ENCODE measurements around the gene UGT1A4.

DNA sequence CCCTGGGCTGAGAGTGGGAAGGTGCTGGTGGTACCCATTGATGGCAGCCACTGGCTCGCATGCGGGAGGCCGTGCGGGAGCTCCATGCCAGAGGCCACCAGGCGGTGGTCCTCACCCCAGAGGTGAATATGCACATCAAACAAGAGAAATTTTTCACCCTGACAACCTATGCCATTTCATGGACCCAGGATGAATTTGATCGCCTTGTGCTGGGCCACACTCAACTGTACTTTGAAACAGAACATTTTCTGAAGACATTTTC lies 28.7 kb downstream of the UGT1A4 start:
- TF ChIP-seq, protein P1, sequence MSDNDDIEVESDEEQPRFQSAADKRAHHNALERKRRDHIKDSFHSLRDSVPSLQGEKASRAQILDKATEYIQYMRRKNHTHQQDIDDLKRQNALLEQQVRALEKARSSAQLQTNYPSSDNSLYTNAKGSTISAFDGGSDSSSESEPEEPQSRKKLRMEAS (IDR thresholded peaks at IDR 0.05) = no peak
- TF ChIP-seq NFIC (IDR thresholded peaks at IDR 0.05) = no peak
- TF ChIP-seq, protein P2, sequence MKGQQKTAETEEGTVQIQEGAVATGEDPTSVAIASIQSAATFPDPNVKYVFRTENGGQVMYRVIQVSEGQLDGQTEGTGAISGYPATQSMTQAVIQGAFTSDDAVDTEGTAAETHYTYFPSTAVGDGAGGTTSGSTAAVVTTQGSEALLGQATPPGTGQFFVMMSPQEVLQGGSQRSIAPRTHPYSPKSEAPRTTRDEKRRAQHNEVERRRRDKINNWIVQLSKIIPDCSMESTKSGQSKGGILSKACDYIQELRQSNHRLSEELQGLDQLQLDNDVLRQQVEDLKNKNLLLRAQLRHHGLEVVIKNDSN (IDR thresholded peaks at IDR 0.05) = no peak
- no peak for TF ChIP-seq TAF1 (IDR thresholded peaks at IDR 0.05; ENCODE audit: low read depth)
- no peak for TF ChIP-seq CREB1 (IDR thresholded peaks at IDR 0.05; ENCODE audit: low read depth)
- TF ChIP-seq, protein P3, sequence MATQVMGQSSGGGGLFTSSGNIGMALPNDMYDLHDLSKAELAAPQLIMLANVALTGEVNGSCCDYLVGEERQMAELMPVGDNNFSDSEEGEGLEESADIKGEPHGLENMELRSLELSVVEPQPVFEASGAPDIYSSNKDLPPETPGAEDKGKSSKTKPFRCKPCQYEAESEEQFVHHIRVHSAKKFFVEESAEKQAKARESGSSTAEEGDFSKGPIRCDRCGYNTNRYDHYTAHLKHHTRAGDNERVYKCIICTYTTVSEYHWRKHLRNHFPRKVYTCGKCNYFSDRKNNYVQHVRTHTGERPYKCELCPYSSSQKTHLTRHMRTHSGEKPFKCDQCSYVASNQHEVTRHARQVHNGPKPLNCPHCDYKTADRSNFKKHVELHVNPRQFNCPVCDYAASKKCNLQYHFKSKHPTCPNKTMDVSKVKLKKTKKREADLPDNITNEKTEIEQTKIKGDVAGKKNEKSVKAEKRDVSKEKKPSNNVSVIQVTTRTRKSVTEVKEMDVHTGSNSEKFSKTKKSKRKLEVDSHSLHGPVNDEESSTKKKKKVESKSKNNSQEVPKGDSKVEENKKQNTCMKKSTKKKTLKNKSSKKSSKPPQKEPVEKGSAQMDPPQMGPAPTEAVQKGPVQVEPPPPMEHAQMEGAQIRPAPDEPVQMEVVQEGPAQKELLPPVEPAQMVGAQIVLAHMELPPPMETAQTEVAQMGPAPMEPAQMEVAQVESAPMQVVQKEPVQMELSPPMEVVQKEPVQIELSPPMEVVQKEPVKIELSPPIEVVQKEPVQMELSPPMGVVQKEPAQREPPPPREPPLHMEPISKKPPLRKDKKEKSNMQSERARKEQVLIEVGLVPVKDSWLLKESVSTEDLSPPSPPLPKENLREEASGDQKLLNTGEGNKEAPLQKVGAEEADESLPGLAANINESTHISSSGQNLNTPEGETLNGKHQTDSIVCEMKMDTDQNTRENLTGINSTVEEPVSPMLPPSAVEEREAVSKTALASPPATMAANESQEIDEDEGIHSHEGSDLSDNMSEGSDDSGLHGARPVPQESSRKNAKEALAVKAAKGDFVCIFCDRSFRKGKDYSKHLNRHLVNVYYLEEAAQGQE (IDR thresholded peaks at IDR 0.05; ENCODE audit: low read depth) = no peak
- TF ChIP-seq EGR1 (IDR thresholded peaks at IDR 0.05) = no peak
- no peak for TF ChIP-seq TEAD4 (IDR thresholded peaks at IDR 0.05)
- TF ChIP-seq RAD21 (IDR thresholded peaks at IDR 0.05; ENCODE audit: low read depth) = no peak
- no peak for TF ChIP-seq ZBTB7A (IDR thresholded peaks at IDR 0.05; ENCODE audit: low read depth)
- TF ChIP-seq FOXM1 (IDR thresholded peaks at IDR 0.05; ENCODE audit: borderline replicate concordance, low read depth) = no peak
- no peak for TF ChIP-seq CEBPB (IDR thresholded peaks at IDR 0.05)
- TF ChIP-seq EP300 (IDR thresholded peaks at IDR 0.05; ENCODE audit: borderline replicate concordance) = no peak
- TF ChIP-seq YY1 (IDR thresholded peaks at IDR 0.05; ENCODE audit: low read depth) = no peak
